SK-N-SH (cell line): ENCODE results near the gene SCGB3A1. TPM values are rescaled to one million over a fixed set of nuclear protein-coding genes. Genes with fewer than 3 reads are reported as not detected.

Experiments
- CTCF ChIA-PET: fragments of 300-600, 350-600 bp; formaldehyde crosslinking; extraction: SDS; loops from one replicate; lab custom pipeline; 2021; lab: Yijun Ruan, JAX
- POLR2A ChIA-PET: fragments of 350-600 bp; sonication (Branson Sonifier 250); formaldehyde crosslinking; extraction: SDS; loops from one replicate; lab custom pipeline; 2020; ENCODE audit warnings: antibody characterized with exemption, inconsistent platforms; lab: Yijun Ruan, JAX
- DNase-seq: peaks from one replicate; pipeline ENCODE4 v3.0.0; 2012
- H2AFZ ChIP-seq: fragments of 200-600 bp; sonication (generic); 2 replicates; pipeline ENCODE4 v1.8.1; 2016; ENCODE audit warnings: antibody characterized with exemption, mild to moderate bottlenecking, low read depth
- H3F3A ChIP-seq: fragments of 200-600 bp; sonication (generic); replicated peaks from 2 replicates; pipeline ENCODE3; 2016; ENCODE audit warnings: antibody characterized with exemption, mild to moderate bottlenecking; ENCODE audit not compliant: insufficient read depth
- H3K27ac ChIP-seq, 2 experiments: fragments of 200-500 bp in 1 of 2; fragments of 200-600 bp in 1 of 2; sonication (Bioruptor generic) in 1 of 2; sonication (generic), shearing (Covaris generic) in 1 of 2; 2 replicates each; pipeline versions ENCODE4 v1.5.1 to v1.6.1; 2014 to 2016; ENCODE audit warnings: low read depth in 2 of 2, inconsistent platforms in 1 of 2, low read length in 1 of 2, mild to moderate bottlenecking in 1 of 2, mixed read lengths in 1 of 2
- H3K27me3 ChIP-seq: fragments of 200-600 bp; sonication (generic), shearing (Covaris generic); 2 replicates; pipeline ENCODE4 v1.6.1; 2016; ENCODE audit warnings: mixed run types; ENCODE audit not compliant: insufficient read depth
- H3K36me3 ChIP-seq, 2 experiments: fragments of 200-500 bp in 1 of 2; fragments of 200-600 bp in 1 of 2; sonication (Bioruptor generic) in 1 of 2; sonication (generic) in 1 of 2; replicated peaks in 1 of 2; 2 replicates each; pipeline versions ENCODE3 to v1.5.1; 2014 to 2016; ENCODE audit warnings: low read length in 1 of 2, mild to moderate bottlenecking in 1 of 2; ENCODE audit not compliant: insufficient read depth in 2 of 2, control insufficient read depth in 1 of 2
- H3K4me1 ChIP-seq, 2 experiments: fragments of 200-500 bp in 1 of 2; fragments of 200-600 bp in 1 of 2; sonication (Bioruptor generic) in 1 of 2; sonication (generic), shearing (Covaris generic) in 1 of 2; 2 replicates each; pipeline versions ENCODE4 v1.5.1 to v1.6.1; 2014 to 2016; ENCODE audit warnings: low read depth in 1 of 2, low read length in 1 of 2, mixed run types in 1 of 2; ENCODE audit not compliant: insufficient read depth in 2 of 2, control insufficient read depth in 1 of 2
- H3K4me2 ChIP-seq: fragments of 200-600 bp; sonication (generic), shearing (Covaris generic); 2 replicates; pipeline ENCODE4 v1.6.1; 2017; ENCODE audit warnings: mixed run types
- H3K4me3 ChIP-seq, 2 experiments: fragments of 200-500 bp in 1 of 2; fragments of 200-600 bp in 1 of 2; sonication (Bioruptor generic) in 1 of 2; sonication (generic), shearing (Covaris generic) in 1 of 2; 2 replicates each; pipeline versions ENCODE4 v1.5.1 to v1.8.1; 2014 to 2016; ENCODE audit warnings: low read depth in 2 of 2, inconsistent platforms in 1 of 2, low read length in 1 of 2, mild to moderate bottlenecking in 1 of 2, mixed read lengths in 1 of 2, moderate library complexity in 1 of 2
- H3K79me2 ChIP-seq: fragments of 200-600 bp; sonication (generic); 2 replicates; pipeline ENCODE4 v1.8.1; 2017; ENCODE audit warnings: mild to moderate bottlenecking; ENCODE audit not compliant: insufficient read depth
- H3K9ac ChIP-seq: fragments of 200-600 bp; sonication (generic); 2 replicates; pipeline ENCODE4 v1.6.1; 2017; ENCODE audit warnings: mixed run types
- H3K9me2 ChIP-seq: fragments of 200-600 bp; sonication (generic); 2 replicates; pipeline ENCODE4 v1.6.1; 2017; ENCODE audit warnings: mixed run types
- H3K9me3 ChIP-seq: fragments of 200-600 bp; sonication (generic); 2 replicates; pipeline ENCODE4 v1.6.1; 2017; ENCODE audit warnings: mixed run types, mild to moderate bottlenecking, moderate library complexity
- H4K20me1 ChIP-seq: fragments of 200-600 bp; sonication (generic); 2 replicates; pipeline ENCODE4 v1.6.1; 2017; ENCODE audit warnings: mild to moderate bottlenecking, mixed run types; ENCODE audit not compliant: insufficient read depth
- CHD2 ChIP-seq: fragments of 150-350 bp; IDR thresholded peaks from 2 replicates; pipeline ENCODE4 v1.6.1; 2018; ENCODE audit warnings: low read length; ENCODE audit not compliant: partially characterized antibody
- FOXJ3 ChIP-seq: sonication (generic); formaldehyde crosslinking; IDR thresholded peaks from 2 replicates; pipeline ENCODE4 v1.5.1; 2020; ENCODE audit warnings: mild to moderate bottlenecking, missing genetic modification reagents
- FOXM1 ChIP-seq: IDR thresholded peaks from 2 replicates; pipeline ENCODE4 v1.4.0; 2012; ENCODE audit warnings: low read depth, mild to moderate bottlenecking
- GABPA ChIP-seq: IDR thresholded peaks from 2 replicates; pipeline ENCODE4 v1.4.0; 2012; ENCODE audit warnings: low read depth, mild to moderate bottlenecking
- JUND ChIP-seq: IDR thresholded peaks from 2 replicates; pipeline ENCODE4 v1.4.0; 2012
- MEF2A ChIP-seq: IDR thresholded peaks from 2 replicates; pipeline ENCODE4 v1.4.0; 2012; ENCODE audit warnings: low read depth, borderline replicate concordance
- NFIC ChIP-seq: IDR thresholded peaks from 2 replicates; pipeline ENCODE4 v1.4.0; 2012; ENCODE audit warnings: borderline replicate concordance
- POLR2AphosphoS5 ChIP-seq: IDR thresholded peaks from 2 replicates; pipeline ENCODE4 v1.6.1; 2012; ENCODE audit warnings: low read depth, low read length
- RAD21 ChIP-seq: IDR thresholded peaks from 2 replicates; pipeline ENCODE4 v1.6.1; 2012; ENCODE audit warnings: mild to moderate bottlenecking, low read length
- RXRA ChIP-seq: IDR thresholded peaks from 2 replicates; pipeline ENCODE4 v1.4.0; 2012; ENCODE audit warnings: low read depth, mild to moderate bottlenecking, borderline replicate concordance
- SIN3A ChIP-seq: IDR thresholded peaks from 2 replicates; pipeline ENCODE4 v1.6.1; 2012; ENCODE audit warnings: low read depth, mild to moderate bottlenecking, low read length, moderate library complexity, borderline replicate concordance
- SMC3 ChIP-seq: IDR thresholded peaks from 2 replicates; pipeline ENCODE4 v1.6.1; 2012; ENCODE audit warnings: low read depth, low read length, improper control_type of control experiment
- TEAD4 ChIP-seq: IDR thresholded peaks from 2 replicates; pipeline ENCODE4 v1.4.0; 2012; ENCODE audit warnings: mild to moderate bottlenecking, borderline replicate concordance; ENCODE audit not compliant: insufficient read depth
- WGBS: methylation state at CpG from one replicate; pipeline ENCODE4 v1.1.6; 2017; ENCODE audit warnings: low lambda C conversion rate; 5-methylcytosine and 5-hydroxymethylcytosine counted together
- polyA plus RNA-seq, 3 experiments: library from polyadenylated mRNA; depleted of rRNA; stranded (reverse); fragments of >200 nt; gene quantifications; 2 replicates each; pipeline ENCODE4 v1.2.3, GENCODE V29; 2012
- TF ChIP-seq, protein P1 (sequence below): IDR thresholded peaks from 2 replicates; pipeline ENCODE4 v1.4.0; 2012; ENCODE audit warnings: low read depth
- TF ChIP-seq, protein P2 (sequence below): fragments of 150-350 bp; IDR thresholded peaks from 2 replicates; pipeline ENCODE4 v1.6.1; 2017; ENCODE audit warnings: antibody characterized with exemption, low read length, low read depth, borderline replicate concordance
- TF ChIP-seq, protein P3 (sequence below): fragments of 200-600 bp; sonication (generic); IDR thresholded peaks from 2 replicates; pipeline ENCODE4 v1.6.1; 2017; ENCODE audit warnings: antibody characterized with exemption, mild to moderate bottlenecking, moderate library complexity
- TF ChIP-seq, protein P4 (sequence below): IDR thresholded peaks from 2 replicates; pipeline ENCODE4 v1.4.0; 2012; ENCODE audit warnings: low read depth, borderline replicate concordance
- TF ChIP-seq, protein P5 (sequence below): IDR thresholded peaks from 2 replicates; pipeline ENCODE4; 2012
- TF ChIP-seq, protein P6 (sequence below): IDR thresholded peaks from 2 replicates; pipeline ENCODE4 v1.6.1; 2012; ENCODE audit warnings: mild to moderate bottlenecking, low read depth, low read length, moderate library complexity

The SCGB3A1 gene
- polyA plus RNA-seq, 1 of the 3 experiments (the other 2 are of a cell fraction), result not detected

DNA sequence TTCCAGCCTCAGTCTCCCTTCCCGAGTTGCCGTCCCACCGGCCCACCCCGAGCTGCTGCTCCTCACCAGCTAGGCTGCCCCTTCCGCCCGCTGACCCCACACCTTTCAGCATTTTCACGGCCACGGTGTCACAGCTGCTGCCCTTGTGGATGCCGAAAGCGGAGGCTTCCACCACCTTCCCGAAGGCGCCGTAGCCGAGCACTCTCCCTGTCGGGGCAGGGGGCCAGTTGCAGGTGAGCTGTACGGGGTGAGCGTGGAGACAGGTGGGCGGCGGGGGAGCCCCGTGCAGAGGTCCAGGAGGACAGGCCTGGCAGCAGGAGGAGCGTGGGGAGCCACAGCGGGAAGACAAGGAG lies 28.2 kb upstream of the SCGB3A1 start:
- ChIA-PET POLR2A (no interaction called here), CTCF (interaction anchor here (0.7 to 2.1 kb wide), 25 partner anchors 8 to 436 kb away, joined by 3 to 43 read pairs (median 4); partner anchors contain the start of gene SCGB3A1)
- H3K27ac ChIP-seq, result no peak overlapping the region
- 31% methylated on average over 5 of the region's 22 CpGs for WGBS
- no peaks in the 10 kb centered on the region for H3F3A ChIP-seq
- TF ChIP-seq, protein P1, sequence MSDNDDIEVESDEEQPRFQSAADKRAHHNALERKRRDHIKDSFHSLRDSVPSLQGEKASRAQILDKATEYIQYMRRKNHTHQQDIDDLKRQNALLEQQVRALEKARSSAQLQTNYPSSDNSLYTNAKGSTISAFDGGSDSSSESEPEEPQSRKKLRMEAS, result no peak
- TF ChIP-seq TEAD4 (no peak), RAD21 (no peak), SMC3 (no peak), CHD2 (no peak), RXRA (no peak), SIN3A (no peak), MEF2A (no peak), GABPA (no peak), POLR2AphosphoS5 (no peak), FOXJ3 (CRISPR knock-in tag) (no peak), JUND (no peak), NFIC (no peak), FOXM1 (no peak)
- TF ChIP-seq, protein P2, sequence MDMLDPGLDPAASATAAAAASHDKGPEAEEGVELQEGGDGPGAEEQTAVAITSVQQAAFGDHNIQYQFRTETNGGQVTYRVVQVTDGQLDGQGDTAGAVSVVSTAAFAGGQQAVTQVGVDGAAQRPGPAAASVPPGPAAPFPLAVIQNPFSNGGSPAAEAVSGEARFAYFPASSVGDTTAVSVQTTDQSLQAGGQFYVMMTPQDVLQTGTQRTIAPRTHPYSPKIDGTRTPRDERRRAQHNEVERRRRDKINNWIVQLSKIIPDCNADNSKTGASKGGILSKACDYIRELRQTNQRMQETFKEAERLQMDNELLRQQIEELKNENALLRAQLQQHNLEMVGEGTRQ, result no peak
- TF ChIP-seq, protein P3, sequence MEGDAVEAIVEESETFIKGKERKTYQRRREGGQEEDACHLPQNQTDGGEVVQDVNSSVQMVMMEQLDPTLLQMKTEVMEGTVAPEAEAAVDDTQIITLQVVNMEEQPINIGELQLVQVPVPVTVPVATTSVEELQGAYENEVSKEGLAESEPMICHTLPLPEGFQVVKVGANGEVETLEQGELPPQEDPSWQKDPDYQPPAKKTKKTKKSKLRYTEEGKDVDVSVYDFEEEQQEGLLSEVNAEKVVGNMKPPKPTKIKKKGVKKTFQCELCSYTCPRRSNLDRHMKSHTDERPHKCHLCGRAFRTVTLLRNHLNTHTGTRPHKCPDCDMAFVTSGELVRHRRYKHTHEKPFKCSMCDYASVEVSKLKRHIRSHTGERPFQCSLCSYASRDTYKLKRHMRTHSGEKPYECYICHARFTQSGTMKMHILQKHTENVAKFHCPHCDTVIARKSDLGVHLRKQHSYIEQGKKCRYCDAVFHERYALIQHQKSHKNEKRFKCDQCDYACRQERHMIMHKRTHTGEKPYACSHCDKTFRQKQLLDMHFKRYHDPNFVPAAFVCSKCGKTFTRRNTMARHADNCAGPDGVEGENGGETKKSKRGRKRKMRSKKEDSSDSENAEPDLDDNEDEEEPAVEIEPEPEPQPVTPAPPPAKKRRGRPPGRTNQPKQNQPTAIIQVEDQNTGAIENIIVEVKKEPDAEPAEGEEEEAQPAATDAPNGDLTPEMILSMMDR, result no peak
- TF ChIP-seq, protein P4, sequence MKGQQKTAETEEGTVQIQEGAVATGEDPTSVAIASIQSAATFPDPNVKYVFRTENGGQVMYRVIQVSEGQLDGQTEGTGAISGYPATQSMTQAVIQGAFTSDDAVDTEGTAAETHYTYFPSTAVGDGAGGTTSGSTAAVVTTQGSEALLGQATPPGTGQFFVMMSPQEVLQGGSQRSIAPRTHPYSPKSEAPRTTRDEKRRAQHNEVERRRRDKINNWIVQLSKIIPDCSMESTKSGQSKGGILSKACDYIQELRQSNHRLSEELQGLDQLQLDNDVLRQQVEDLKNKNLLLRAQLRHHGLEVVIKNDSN, result no peak
- TF ChIP-seq, protein P5, sequence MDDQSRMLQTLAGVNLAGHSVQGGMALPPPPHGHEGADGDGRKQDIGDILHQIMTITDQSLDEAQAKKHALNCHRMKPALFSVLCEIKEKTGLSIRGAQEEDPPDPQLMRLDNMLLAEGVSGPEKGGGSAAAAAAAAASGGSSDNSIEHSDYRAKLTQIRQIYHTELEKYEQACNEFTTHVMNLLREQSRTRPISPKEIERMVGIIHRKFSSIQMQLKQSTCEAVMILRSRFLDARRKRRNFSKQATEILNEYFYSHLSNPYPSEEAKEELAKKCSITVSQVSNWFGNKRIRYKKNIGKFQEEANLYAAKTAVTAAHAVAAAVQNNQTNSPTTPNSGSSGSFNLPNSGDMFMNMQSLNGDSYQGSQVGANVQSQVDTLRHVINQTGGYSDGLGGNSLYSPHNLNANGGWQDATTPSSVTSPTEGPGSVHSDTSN, result no peak
- TF ChIP-seq, protein P6, sequence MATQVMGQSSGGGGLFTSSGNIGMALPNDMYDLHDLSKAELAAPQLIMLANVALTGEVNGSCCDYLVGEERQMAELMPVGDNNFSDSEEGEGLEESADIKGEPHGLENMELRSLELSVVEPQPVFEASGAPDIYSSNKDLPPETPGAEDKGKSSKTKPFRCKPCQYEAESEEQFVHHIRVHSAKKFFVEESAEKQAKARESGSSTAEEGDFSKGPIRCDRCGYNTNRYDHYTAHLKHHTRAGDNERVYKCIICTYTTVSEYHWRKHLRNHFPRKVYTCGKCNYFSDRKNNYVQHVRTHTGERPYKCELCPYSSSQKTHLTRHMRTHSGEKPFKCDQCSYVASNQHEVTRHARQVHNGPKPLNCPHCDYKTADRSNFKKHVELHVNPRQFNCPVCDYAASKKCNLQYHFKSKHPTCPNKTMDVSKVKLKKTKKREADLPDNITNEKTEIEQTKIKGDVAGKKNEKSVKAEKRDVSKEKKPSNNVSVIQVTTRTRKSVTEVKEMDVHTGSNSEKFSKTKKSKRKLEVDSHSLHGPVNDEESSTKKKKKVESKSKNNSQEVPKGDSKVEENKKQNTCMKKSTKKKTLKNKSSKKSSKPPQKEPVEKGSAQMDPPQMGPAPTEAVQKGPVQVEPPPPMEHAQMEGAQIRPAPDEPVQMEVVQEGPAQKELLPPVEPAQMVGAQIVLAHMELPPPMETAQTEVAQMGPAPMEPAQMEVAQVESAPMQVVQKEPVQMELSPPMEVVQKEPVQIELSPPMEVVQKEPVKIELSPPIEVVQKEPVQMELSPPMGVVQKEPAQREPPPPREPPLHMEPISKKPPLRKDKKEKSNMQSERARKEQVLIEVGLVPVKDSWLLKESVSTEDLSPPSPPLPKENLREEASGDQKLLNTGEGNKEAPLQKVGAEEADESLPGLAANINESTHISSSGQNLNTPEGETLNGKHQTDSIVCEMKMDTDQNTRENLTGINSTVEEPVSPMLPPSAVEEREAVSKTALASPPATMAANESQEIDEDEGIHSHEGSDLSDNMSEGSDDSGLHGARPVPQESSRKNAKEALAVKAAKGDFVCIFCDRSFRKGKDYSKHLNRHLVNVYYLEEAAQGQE, result no peak
- no peaks in the 10 kb centered on the region for H3K4me1 ChIP-seq
- no peaks in the 10 kb centered on the region for H3K79me2 ChIP-seq
- no peaks in the 10 kb centered on the region for H3K9me2 ChIP-seq
- no peaks in the 10 kb centered on the region for H3K9me3 ChIP-seq
- DNase-seq, result no peak
- H2AFZ ChIP-seq, result no peak overlapping the region
- peaks cover 18% of the 10 kb centered on the region for H3K27me3 ChIP-seq
- H3K4me3 ChIP-seq, result no peak overlapping the region
- H4K20me1 ChIP-seq, result no peaks in the 10 kb centered on the region
- H3K4me2 ChIP-seq, result no peak overlapping the region
- H3K9ac ChIP-seq, result no peak overlapping the region
- no peaks in the 10 kb centered on the region for H3K36me3 ChIP-seq
